Kidney glomerular epithelial cell (primary cell): ENCODE data around the gene SLC25A13.
"Not testable (repeated sequence)": the region's sequence is repeated elsewhere in the genome, so short reads cannot be mapped to it uniquely, and the experiment has no call there.

Experiments used
- DNase-seq: peaks from one replicate; lab custom pipeline; 2025; lab: John Stamatoyannopoulos, UW

SLC25A13 gene

GRCh38 chr7:96321658-96322372 is at the start of gene SLC25A13:
Gene SLC25A13 (minus strand): TSS chr7:96322098. CDS start chr7:96321956, 142 bp downstream.
- DNase-seq, result peak; percentile 84

GRCh38 chr7:96365916-96366315 is 44.0 kb upstream of the SLC25A13 start:
- DNase-seq, result not testable (repeated sequence)

GRCh38 chr7:96361116-96361857 is 39.4 kb upstream of the SLC25A13 start:
- no peak for DNase-seq

GRCh38 chr7:96359876-96360275 is 38.0 kb upstream of the SLC25A13 start:
- DNase-seq, result no peak

GRCh38 chr7:96358236-96358971 is 36.5 kb upstream of the SLC25A13 start:
- not testable (repeated sequence) for DNase-seq

- no peak for DNase-seq
These were observed 34.1 kb upstream of the SLC25A13 start for GRCh38 chr7:96355990-96356506.

- no peak for DNase-seq
These were observed 33.0 kb upstream of the SLC25A13 start for GRCh38 chr7:96354881-96355280.

GRCh38 chr7:96349572-96349971 is 27.7 kb upstream of the SLC25A13 start:
- no peak for DNase-seq

GRCh38 chr7:96347471-96347870 is 25.6 kb upstream of the SLC25A13 start:
- DNase-seq, result no peak

- no peak for DNase-seq
These were observed 24.5 kb upstream of the SLC25A13 start for GRCh38 chr7:96346293-96346953.

- DNase-seq, result no peak
These were observed 22.3 kb upstream of the SLC25A13 start for GRCh38 chr7:96344236-96344635.

GRCh38 chr7:96342049-96342448 is 20.2 kb upstream of the SLC25A13 start:
- DNase-seq, result no peak

GRCh38 chr7:96337519-96337918 is 15.6 kb upstream of the SLC25A13 start:
- DNase-seq, result no peak

GRCh38 chr7:96332325-96332724 is 10.4 kb upstream of the SLC25A13 start:
- DNase-seq, result no peak

GRCh38 chr7:96331775-96332174 is 9.9 kb upstream of the SLC25A13 start:
- DNase-seq, result no peak

GRCh38 chr7:96331233-96331632 is 9.3 kb upstream of the SLC25A13 start:
- no peak for DNase-seq

- DNase-seq, result no peak
These were observed 8.3 kb upstream of the SLC25A13 start for GRCh38 chr7:96330193-96330592.

GRCh38 chr7:96329241-96329640 is 7.3 kb upstream of the SLC25A13 start:
- DNase-seq, result no peak

- DNase-seq, result no peak
These were observed 6.1 kb upstream of the SLC25A13 start for GRCh38 chr7:96328016-96328415.

GRCh38 chr7:96327429-96327828 is 5.5 kb upstream of the SLC25A13 start:
- no peak for DNase-seq

GRCh38 chr7:96326752-96327151 is 4.9 kb upstream of the SLC25A13 start:
- not testable (repeated sequence) for DNase-seq
